ENCODE measurements around the gene SPDL1. TPM values are rescaled to one million over a fixed set of nuclear protein-coding genes. Genes with fewer than 3 reads are reported as not detected.

Gene SPDL1
- total and polyA plus RNA-seq, 8 donors: 4.8 to 140 (median 6.2) TPM

- Histone ChIP-seq H3K36me3 (no peaks in the 10 kb centered on the region), H3K27ac (no peak overlapping the region), H3K9me3 (peaks cover 0 to 19% (median 8%) of the 10 kb centered on the region in 4 donors), H3K4me3 (no peak overlapping the region), H3K4me1 (no peaks in the 10 kb centered on the region), H3K27me3 (peaks cover 0 to 6% (median 0%) of the 10 kb centered on the region in 3 donors)
- peak in 1 of 2 donors; percentile 26 for DNase-seq
- intact Hi-C loops (cut with DNase I; ENCODE audit: low total_unique reads): no loop called here
- TF ChIP-seq CTCF (IDR thresholded peaks at IDR 0.05) (no peak), EP300 (IDR thresholded peaks at IDR 0.05) (no peak), POLR2A (IDR thresholded peaks at IDR 0.05) (no peak), POLR2AphosphoS5 (IDR thresholded peaks at IDR 0.05) (no peak)
- 20 to 31% (median 23%) methylated on average over 2 of the region's 2 CpGs for WGBS, 5 donors
Observed at GRCh38 chr5:169561893-169562292, 21.7 kb upstream of the SPDL1 start.

- TF ChIP-seq EP300 (IDR thresholded peaks at IDR 0.05) (no peak), POLR2AphosphoS5 (IDR thresholded peaks at IDR 0.05) (no peak), CTCF (IDR thresholded peaks at IDR 0.05) (no peak), POLR2A (IDR thresholded peaks at IDR 0.05) (no peak)
- intact Hi-C loops (cut with DNase I; ENCODE audit: low total_unique reads): no loop called here
Observed at GRCh38 chr5:169563369-169563768, 20.2 kb upstream of the SPDL1 start.

GRCh38 chr5:169566202-169566601, 17.4 kb upstream of the SPDL1 start:
- intact Hi-C loops (cut with DNase I; ENCODE audit: low total_unique reads): no loop called here
- no peak overlapping the region for H3K27ac ChIP-seq

More at GRCh38 chr5:169563369-169563768, 20.2 kb upstream of the SPDL1 start:
- Histone ChIP-seq H3K4me3 (no peak overlapping the region), H3K9me3 (peaks cover 0 to 6% (median 2%) of the 10 kb centered on the region in 4 donors), H3K36me3 (no peaks in the 10 kb centered on the region), H3K27me3 (peaks cover 0 to 18% (median 0%) of the 10 kb centered on the region in 3 donors), H3K4me1 (no peaks in the 10 kb centered on the region), H3K27ac (no peak overlapping the region)
- DNase-seq: no peak
- 58 to 84% (median 71%) methylated on average over 1 of the region's 1 CpG for WGBS, 5 donors

GRCh38 chr5:169567079-169567478, 16.5 kb upstream of the SPDL1 start:
- Histone ChIP-seq H3K27me3 (peaks cover 0 to 45% (median 0%) of the 10 kb centered on the region in 3 donors), H3K4me3 (no peak overlapping the region), H3K4me1 (no peaks in the 10 kb centered on the region), H3K27ac (no peak overlapping the region), H3K9me3 (no peaks in the 10 kb centered on the region), H3K36me3 (no peaks in the 10 kb centered on the region)
- 52 to 64% (median 57%) methylated on average over 2 of the region's 2 CpGs for WGBS, 5 donors
- DNase-seq: peak in 1 of 2 donors; percentile 41
- TF ChIP-seq EP300 (IDR thresholded peaks at IDR 0.05) (no peak), POLR2AphosphoS5 (IDR thresholded peaks at IDR 0.05) (no peak), CTCF (IDR thresholded peaks at IDR 0.05) (no peak), POLR2A (IDR thresholded peaks at IDR 0.05) (no peak)
- intact Hi-C loops (cut with DNase I; ENCODE audit: low total_unique reads): no loop called here

More at GRCh38 chr5:169566202-169566601, 17.4 kb upstream of the SPDL1 start:
- H3K9me3 ChIP-seq: no peaks in the 10 kb centered on the region
- no peak for DNase-seq
- 69 to 90% (median 82%) methylated on average over 1 of the region's 1 CpG for WGBS, 5 donors
- no peak overlapping the region for H3K4me3 ChIP-seq
- TF ChIP-seq POLR2A (IDR thresholded peaks at IDR 0.05) (no peak), CTCF (IDR thresholded peaks at IDR 0.05) (no peak), EP300 (IDR thresholded peaks at IDR 0.05) (no peak), POLR2AphosphoS5 (IDR thresholded peaks at IDR 0.05) (no peak)
- H3K4me1 ChIP-seq: no peaks in the 10 kb centered on the region
- no peaks in the 10 kb centered on the region for H3K36me3 ChIP-seq
- H3K27me3 ChIP-seq: peaks cover 0 to 39% (median 0%) of the 10 kb centered on the region in 3 donors

Measured in stomach (tissue), 9 donors.